Jurkat, Clone E6-1 (cell line): Measurements from ENCODE around the gene PFN3.
A peak's percentile ranks its signal among the peaks of the same experiment; 100 is the strongest.
"Not testable (repeated sequence)": the region's sequence is repeated elsewhere in the genome, so short reads cannot be mapped to it uniquely, and the experiment has no call there.

ENCODE experiments used
- DNase-seq: peaks from one replicate; pipeline ENCODE4 v3.0.0-alpha.2; 2011; ENCODE audit warnings: low read depth, low spot score
- H3K4me3 ChIP-seq: 2 replicates; pipeline ENCODE4 v1.5.1; 2011; ENCODE audit warnings: mild to moderate bottlenecking, low read length, control low read depth, moderate library complexity

The PFN3 gene

GRCh38 chr5:177366528-177367322, 33.7 kb downstream of the PFN3 start:
- DNase-seq: no peak
- H3K4me3 ChIP-seq: no peak overlapping the region

DNA sequence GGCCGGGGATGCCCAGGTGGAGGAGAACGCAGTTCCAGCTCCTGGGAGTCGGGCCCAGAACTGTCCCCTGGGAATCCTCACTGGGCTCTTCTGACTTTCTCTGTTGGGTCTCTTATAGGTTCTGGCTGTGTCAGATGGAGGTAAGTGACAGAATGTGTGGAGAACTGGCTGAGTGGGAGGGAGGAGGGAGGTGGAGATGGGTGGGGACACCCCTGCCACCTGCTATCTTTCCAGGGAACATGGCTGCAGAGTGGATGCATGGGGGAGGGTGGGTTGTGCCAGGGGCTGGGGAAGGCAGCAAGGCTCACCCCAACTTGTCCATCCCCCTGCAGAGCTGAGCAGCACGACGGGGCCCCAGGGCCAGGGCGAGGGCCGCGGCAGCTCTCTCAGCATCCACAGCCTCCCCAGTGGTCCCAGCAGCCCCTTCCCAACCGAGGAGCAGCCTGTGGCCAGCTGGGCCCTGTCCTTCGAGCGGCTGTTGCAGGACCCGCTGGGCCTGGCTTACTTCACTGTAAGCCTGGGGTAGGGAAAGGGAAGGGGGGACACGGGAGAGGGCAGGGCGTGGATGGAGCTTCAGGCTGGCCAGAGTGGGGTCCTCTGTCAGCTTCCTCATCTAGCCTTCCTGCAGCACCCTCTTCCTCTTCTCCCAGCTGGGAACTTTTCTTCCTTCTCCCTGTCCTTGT, 34.5 kb downstream of the PFN3 start:
- no peak overlapping the region for H3K4me3 ChIP-seq
- no peak for DNase-seq

GRCh38 chr5:177364159-177364962, 36.1 kb downstream of the PFN3 start:
- no peak overlapping the region for H3K4me3 ChIP-seq
- no peak for DNase-seq

GRCh38 chr5:177363565-177363964, 36.9 kb downstream of the PFN3 start:
- no peak for DNase-seq
- no peak overlapping the region for H3K4me3 ChIP-seq

GRCh38 chr5:177362610-177363507, 37.6 kb downstream of the PFN3 start:
- no peak for DNase-seq
- no peak overlapping the region for H3K4me3 ChIP-seq

DNA sequence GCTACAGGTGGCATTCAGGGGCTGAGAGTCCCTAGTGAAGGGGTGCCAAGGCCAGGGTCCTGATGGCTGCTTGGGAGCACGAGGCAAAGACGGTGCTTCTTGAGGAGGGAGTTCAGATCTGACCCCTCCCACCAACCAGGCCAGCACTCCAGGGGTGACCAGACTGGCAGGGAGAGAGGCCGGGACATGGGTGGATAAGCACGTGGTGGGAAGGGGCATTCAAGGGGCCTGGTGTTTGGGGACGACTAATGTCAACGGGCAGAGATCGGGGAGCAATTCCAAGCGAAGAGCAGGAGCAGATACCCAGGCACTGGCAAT, 38.2 kb downstream of the PFN3 start:
- no peak overlapping the region for H3K4me3 ChIP-seq

DNA sequence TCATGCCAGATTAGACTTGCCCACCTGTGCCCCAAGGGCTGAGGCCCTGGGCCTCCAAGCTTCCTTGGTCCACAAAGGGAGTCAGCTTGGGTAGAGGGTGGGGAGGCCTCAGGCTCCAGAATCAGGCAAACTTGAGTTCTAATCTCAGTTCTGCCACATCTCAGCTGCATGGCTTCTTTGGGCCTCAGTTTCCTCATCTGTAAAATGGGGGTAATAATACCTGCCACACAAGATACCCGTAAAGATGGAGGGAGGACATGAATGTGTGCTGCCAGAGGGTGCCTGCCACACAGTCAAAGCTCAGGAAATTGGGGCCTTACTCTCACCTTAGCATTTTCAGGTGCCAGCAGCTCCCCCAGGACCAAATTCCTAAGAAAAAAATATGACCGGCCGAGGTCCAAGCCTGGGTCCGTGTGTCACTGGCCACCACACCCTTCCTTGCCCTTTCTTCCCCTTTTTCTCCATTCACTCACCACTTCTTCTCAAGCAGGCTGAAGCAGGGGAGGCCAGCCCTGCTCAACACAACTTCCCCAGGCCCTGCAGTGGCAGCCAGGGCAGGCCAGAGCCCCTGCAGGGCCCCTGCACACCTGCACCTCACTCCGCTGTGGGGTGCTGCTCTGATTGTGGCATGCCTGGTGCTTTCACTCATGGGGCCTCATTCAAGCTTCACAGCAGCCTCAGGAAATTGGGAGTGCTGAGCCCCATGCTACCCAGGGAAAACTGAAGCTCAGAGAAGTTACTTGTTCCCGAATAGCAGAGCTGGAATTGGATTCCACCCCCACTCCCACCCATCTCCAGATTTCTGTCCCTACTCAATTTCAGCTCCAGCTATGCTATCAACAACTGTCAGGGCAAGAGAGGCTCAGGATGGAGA, 38.8 kb downstream of the PFN3 start:
- DNase-seq: no peak
- no peak overlapping the region for H3K4me3 ChIP-seq

More for the DNA sequence above, 38.2 kb downstream of the PFN3 start:
- no peak for DNase-seq

DNA sequence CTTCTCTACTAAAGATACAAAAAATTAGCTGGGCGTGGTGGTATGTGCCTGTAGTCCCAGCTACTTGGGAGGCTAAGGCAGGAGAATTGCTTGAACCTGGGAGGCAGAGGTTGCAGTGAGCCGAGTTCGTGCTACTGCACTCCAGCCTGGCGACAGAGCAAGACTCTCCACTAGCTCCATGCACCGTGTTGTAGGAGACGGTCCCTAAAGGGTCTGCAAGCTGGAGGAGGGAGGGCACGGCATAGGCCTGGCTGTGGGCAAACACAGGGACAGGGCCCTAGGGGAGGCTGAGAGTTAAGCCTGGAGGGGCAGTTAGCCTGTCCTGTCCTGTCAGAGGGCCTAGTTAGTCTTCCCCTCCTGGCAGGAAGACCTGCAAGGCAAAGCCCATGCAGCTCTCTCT, 39.7 kb downstream of the PFN3 start:
- not testable (repeated sequence) for H3K4me3 ChIP-seq

GRCh38 chr5:177359860-177360259, 40.6 kb downstream of the PFN3 start:
- no peak overlapping the region for H3K4me3 ChIP-seq
- DNase-seq: no peak

More for the DNA sequence above, 39.7 kb downstream of the PFN3 start:
- not testable (repeated sequence) for DNase-seq

DNA sequence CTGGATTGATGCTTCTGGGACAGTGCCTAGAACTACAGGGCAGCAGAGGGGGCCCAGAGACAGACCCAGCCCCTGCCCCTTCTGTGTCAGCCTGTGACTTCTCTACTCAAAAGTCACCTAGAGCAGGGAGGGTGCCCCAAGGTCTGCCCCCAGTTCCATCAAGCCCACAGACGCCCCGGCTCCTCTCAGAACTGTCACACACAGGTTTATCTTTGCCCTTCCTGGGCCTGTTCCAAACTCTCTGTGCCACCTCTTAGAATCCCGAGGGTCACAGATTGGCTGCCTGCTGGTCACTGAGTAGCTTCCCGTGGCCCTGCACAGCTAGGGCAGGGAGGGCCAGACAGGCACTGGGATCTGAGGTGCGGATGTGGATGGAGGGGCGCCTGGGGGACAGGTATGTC, 41.0 kb downstream of the PFN3 start:
- no peak overlapping the region for H3K4me3 ChIP-seq
- no peak for DNase-seq

DNA sequence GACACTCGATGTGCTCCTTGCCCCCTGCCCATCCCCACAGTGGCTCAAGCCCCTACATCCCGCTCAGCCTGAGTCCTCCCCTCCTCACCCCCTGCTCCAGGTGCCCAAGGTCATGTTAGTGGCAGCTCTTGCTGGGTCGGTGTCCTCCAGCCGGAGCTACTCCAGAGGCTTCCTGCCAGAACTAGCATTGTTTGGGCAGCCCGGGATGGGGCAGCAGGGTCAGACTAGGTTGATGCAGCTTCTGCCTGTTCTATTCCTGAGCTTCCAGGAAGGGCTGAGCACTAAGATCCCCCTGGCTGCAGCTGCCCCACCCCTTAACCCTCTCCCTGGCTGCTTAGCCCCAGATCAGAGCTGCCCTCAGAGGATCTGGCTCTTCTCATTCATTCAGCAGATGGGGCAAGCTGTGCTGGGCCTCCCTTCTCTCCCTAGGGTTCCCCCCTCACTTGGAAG, 42.1 kb downstream of the PFN3 start:
- H3K4me3 ChIP-seq: peak overlapping the region; percentile 75
- no peak for DNase-seq

DNA sequence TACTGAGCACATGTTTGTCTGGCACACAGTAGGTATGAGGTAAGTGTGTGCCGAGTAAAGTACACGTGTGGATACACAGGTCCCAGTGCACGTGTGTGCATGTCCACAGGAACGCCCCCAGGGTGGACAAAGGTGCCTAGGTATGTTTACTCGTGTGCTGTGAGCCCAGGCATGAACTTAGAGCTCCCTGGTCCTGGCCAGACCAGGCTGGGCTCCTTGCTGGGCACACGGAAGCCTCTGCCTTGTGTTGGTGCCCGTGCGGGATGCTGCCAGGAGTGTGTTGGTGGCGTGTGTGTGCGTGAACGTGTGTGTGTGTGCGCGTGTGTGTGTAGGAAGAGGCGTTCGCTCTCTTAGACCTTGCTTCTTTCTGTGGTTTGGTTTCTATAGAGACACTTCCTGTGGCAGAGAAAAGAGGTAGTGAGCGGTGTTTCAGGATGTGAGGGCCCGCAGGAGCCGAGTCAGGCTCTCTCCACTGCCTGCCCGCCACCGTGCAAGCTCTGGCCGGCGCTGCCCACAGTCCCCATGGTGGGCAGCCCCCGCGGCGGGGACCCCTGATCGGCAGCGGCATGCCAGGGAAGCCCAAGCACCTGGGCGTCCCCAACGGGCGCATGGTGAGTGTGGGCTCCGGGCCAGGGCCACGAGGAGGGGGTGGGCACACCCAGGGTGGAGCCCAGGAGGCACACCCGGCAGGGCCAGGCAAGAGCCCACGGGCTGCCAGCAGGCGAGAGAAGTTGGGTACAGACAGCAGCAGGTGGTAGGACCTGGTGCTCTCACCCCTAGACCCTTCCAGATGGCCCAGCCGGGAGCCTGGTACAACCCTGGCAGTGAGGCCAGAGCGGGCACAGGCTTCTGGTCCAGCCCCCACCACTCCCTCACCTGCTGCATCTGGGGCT, 42.8 kb downstream of the PFN3 start, which contains the start of gene RGS14:
RGS14 (plus strand) TSS at position 466 of the 893 bp plus-strand sequence; CDS start at position 567, 101 bp downstream.
- DNase-seq: peak; percentile 94
- peak within 1 kb of the TSS; percentile 75 for H3K4me3 ChIP-seq

DNA sequence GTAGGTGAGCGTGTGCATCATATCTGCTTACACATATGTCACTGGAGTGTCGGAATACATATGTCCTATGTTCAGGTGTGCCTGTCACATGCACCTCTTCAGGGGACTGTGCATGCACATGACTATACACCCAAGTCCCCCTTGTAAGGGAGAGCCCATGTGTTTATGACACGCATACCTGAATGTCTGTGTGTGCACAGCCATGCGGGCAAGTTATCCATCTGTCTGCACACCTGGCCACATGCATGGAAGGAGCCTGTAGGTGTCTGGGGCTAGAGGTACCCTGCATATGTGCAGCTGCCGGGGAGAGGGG, 43.4 kb downstream of the PFN3 start:
- H3K4me3 ChIP-seq: peak overlapping the region; percentile 75
- DNase-seq: no peak

DNA sequence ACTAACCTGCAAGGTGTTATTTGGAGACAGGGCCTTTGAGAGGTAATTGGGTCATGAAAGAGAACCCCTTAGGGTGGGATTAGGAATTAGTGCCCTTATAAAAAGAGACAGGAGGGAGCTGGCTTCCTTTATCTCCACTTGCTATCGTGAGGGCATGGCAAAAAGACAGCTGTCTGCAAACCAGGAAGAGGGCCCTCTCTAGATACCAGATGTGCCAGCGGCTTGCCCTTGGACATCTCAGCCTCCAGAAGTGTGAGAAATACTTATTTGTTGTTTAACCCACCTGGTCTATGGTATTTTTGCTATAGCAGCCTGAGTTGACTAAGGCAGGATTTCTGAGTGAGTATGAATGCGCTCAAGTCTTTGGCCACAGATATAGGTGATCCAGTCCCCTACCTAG, 43.7 kb downstream of the PFN3 start:
- H3K4me3 ChIP-seq: no peak overlapping the region; the same call in 1 of the 2 replicates
- no peak for DNase-seq

DNA sequence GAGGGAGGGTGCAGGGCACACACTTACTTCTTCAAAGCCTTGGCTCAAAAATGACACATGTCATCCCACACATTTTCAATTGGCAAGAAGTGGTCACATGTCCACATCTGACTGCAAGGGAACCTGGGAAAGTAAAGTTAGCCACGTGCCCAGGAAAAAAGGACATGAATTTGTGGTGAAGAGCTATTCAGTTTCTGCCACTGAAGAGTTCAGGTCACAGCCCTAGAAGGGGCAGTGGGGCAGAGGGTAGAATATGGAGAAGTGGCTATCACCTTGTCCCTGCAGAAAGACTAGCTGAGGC, 44.6 kb downstream of the PFN3 start:
- DNase-seq: no peak
- no peak overlapping the region for H3K4me3 ChIP-seq

DNA sequence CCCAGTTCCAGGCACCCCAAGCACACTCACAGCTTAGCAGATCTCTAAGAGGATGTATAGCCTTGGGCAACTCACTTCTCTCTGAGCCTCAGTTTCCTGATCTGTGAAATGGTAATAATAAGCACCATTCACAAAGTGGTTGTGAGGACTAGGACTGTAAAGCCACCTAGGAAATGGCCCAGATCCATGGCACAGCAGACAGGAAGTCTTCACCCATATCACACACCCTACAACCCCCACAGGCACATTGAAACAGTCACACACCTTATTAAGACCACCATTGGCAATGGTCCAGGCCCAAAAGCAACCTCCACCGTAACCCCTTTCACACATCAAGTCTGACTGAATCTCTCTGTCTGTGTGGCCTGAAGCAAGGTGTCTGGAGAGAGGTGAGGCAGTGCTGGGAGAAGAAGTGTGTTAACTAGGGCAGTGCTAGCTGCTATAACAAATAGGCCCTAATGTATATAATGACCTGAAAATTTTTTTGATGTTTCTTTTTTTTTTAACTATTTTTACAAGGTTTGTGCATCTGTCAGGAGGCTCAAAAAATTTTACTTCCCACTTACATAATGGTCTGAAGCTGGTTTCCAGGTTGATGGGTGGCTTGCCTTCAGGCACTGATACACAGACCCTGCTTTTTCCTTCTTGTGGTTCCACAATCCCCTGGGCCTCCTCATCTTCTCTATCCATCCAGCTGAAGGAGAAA, 45.1 kb downstream of the PFN3 start:
- no peak overlapping the region for H3K4me3 ChIP-seq
- DNase-seq: peak; percentile 48

GRCh38 chr5:177354711-177355110, 45.8 kb downstream of the PFN3 start:
- no peak for DNase-seq
- no peak overlapping the region for H3K4me3 ChIP-seq
